GM12878 (cell line): ENCODE results near the gene PPP2R5C. TPM values are rescaled to one million over a fixed set of nuclear protein-coding genes. Genes with fewer than 3 reads are reported as not detected.

Experiments
- CHD2 ChIP-seq: IDR thresholded peaks from 2 replicates; pipeline ENCODE4 v1.6.1; 2011; ENCODE audit warnings: low read depth, low read length, improper control_type of control experiment, borderline replicate concordance
- CUX1 ChIP-seq: IDR thresholded peaks from 2 replicates; pipeline ENCODE4 v1.6.1; 2012; ENCODE audit warnings: improper control_type of control experiment, low read depth, low read length; ENCODE audit not compliant: insufficient replicate concordance
- FOXK2 ChIP-seq: fragments of 450-650 bp; IDR thresholded peaks from 2 replicates; pipeline ENCODE4 v1.6.1; 2017; ENCODE audit warnings: mild to moderate bottlenecking, moderate library complexity
- KDM1A ChIP-seq: fragments of 200-600 bp; sonication (generic); IDR thresholded peaks from 2 replicates; pipeline ENCODE4 v1.6.1; 2016; ENCODE audit warnings: borderline replicate concordance
- MAX ChIP-seq: IDR thresholded peaks from 2 replicates; pipeline ENCODE4 v1.6.1; 2012; ENCODE audit warnings: low read depth, low read length, improper control_type of control experiment
- REST ChIP-seq: IDR thresholded peaks from 2 replicates; pipeline ENCODE4 v1.6.1; 2012; ENCODE audit warnings: mild to moderate bottlenecking, low read depth, low read length
- RFX5 ChIP-seq: IDR thresholded peaks from 2 replicates; pipeline ENCODE4 v1.6.1; 2011; ENCODE audit warnings: low read depth, low read length, improper control_type of control experiment
- SUZ12 ChIP-seq: fragments of 200-600 bp; sonication (generic); IDR thresholded peaks from one replicate; pipeline ENCODE4 v1.6.1; 2018; ENCODE audit warnings: antibody characterized with exemption, mild to moderate bottlenecking; ENCODE audit not compliant: unreplicated experiment
- TCF12 ChIP-seq: IDR thresholded peaks from 2 replicates; pipeline ENCODE4 v1.6.1; 2011; ENCODE audit warnings: low read depth, mild to moderate bottlenecking, low read length
- ZNF207 ChIP-seq: fragments of 450-650 bp; IDR thresholded peaks from 2 replicates; pipeline ENCODE4 v1.6.1; 2014; ENCODE audit warnings: antibody characterized with exemption, mild to moderate bottlenecking, borderline replicate concordance
- polyA plus RNA-seq, 11 experiments: library from polyadenylated mRNA; depleted of rRNA in 4 of 11; unstranded in 6 of 11; stranded (reverse) in 5 of 11; fragments of >200 nt; fragmentation: Nextera tagmentation in 4 of 11; fragmentation: Illumina TruSeq in 1 of 11; extraction: Ambion mirVana in 4 of 11; extraction: Trizol in 1 of 11; gene quantifications; 1 replicate in 1 of 11; 2 replicates in 10 of 11; pipeline versions ENCODE4 v1.2.1 to v1.2.3, GENCODE V29; 2011 to 2016; ENCODE audit warnings: inconsistent platforms in 2 of 11, missing spikeins in 2 of 11, low read depth in 1 of 11
- total RNA-seq, 4 experiments: library from RNA; depleted of rRNA in 3 of 4; stranded (reverse); fragments of >200 nt in 3 of 4; fragmentation: Illumina TruSeq in 1 of 4; extraction: Trizol in 1 of 4; gene quantifications; 2 replicates each; pipeline versions ENCODE4 v1.2.1 to v1.2.3, GENCODE V29; 2013 to 2021

PPP2R5C gene
- total and polyA plus RNA-seq, 10 of the 15 experiments (the other 5 are each of a cell fraction or from before 2014, with no cell fraction given): 106 to 199 (median 144) TPM

- TF ChIP-seq TCF12 (peak; percentile 88), ZNF207 (no peak), CUX1 (no peak), MAX (no peak), REST (no peak), RFX5 (no peak), CHD2 (no peak), FOXK2 (no peak), SUZ12 (no peak), KDM1A (no peak)
Observed at GRCh38 chr14:101878822-101879528, 117.5 kb downstream of the PPP2R5C start (continued).
